Liver (tissue), 9 donors: ENCODE data around the gene PGAM2. TPM values are rescaled to one million over a fixed set of nuclear protein-coding genes. Genes with fewer than 3 reads are reported as not detected.
"Not testable (repeated sequence)": the region's sequence is repeated elsewhere in the genome, so short reads cannot be mapped to it uniquely, and the experiment has no call there.

ENCODE experiments used
- DNase-seq: peaks from one replicate; pipeline ENCODE4 v3.0.0-alpha.2; 2017; ENCODE audit warnings: low spot score
- H3K27ac ChIP-seq, 2 donors: one replicate each; pipeline ENCODE4 v1.7.0; 2013; ENCODE audit warnings: inconsistent platforms in 2 of 2, low read length in 2 of 2, control low read depth in 1 of 2, low read depth in 1 of 2, mild to moderate bottlenecking in 1 of 2
- H3K27me3 ChIP-seq, 4 donors: one replicate each; pipeline versions ENCODE4 v1.6.1 to v1.7.0; 2013; ENCODE audit warnings: low read length in 3 of 4, inconsistent platforms in 1 of 4, mild to moderate bottlenecking in 1 of 4, moderate library complexity in 1 of 4; ENCODE audit not compliant: control insufficient read depth in 4 of 4, insufficient read depth in 4 of 4
- H3K36me3 ChIP-seq, 4 donors: one replicate each; pipeline versions ENCODE4 v1.6.1 to v1.7.0; 2013; ENCODE audit warnings: low read length in 3 of 4, mild to moderate bottlenecking in 3 of 4, low read depth in 1 of 4, moderate library complexity in 1 of 4; ENCODE audit not compliant: control insufficient read depth in 4 of 4, insufficient read depth in 3 of 4
- H3K4me1 ChIP-seq, 4 donors: one replicate each; pipeline versions ENCODE4 v1.6.1 to v1.7.0; 2013; ENCODE audit warnings: low read length in 3 of 4, mild to moderate bottlenecking in 3 of 4, moderate library complexity in 1 of 4; ENCODE audit not compliant: control insufficient read depth in 4 of 4, insufficient read depth in 4 of 4
- H3K4me3 ChIP-seq, 3 donors: one replicate each; pipeline versions ENCODE4 v1.6.1 to v1.7.0; 2013; ENCODE audit warnings: low read length in 3 of 3, control low read depth in 1 of 3, low read depth in 1 of 3, mild to moderate bottlenecking in 1 of 3
- H3K9ac ChIP-seq, 2 donors: one replicate each; pipeline ENCODE4 v1.7.0; 2013; ENCODE audit warnings: low read length in 2 of 2, mild to moderate bottlenecking in 2 of 2, moderate library complexity in 2 of 2, control low read depth in 1 of 2, low read depth in 1 of 2
- H3K9me3 ChIP-seq, 4 donors: one replicate each; pipeline versions ENCODE4 v1.6.1 to v1.7.0; 2013; ENCODE audit warnings: low read length in 3 of 4; ENCODE audit not compliant: control insufficient read depth in 4 of 4
- WGBS: extraction: QIAGEN DNeasy Blood & Tissue Kit; methylation state at CpG from one replicate; pipeline ENCODE4 v1.1.7; 2013; 5-methylcytosine and 5-hydroxymethylcytosine counted together
- polyA plus RNA-seq, 2 donors: library from polyadenylated mRNA; stranded (reverse) in 1 of 2; unstranded in 1 of 2; fragments of 200-250 nt in 1 of 2; fragments of >200 nt in 1 of 2; fragmentation: Nextera tagmentation in 1 of 2; extraction: Ambion mirVana in 1 of 2; gene quantifications; one replicate each; pipeline versions ENCODE4 v1.2.1 to v1.2.3, GENCODE V29; 2013 to 2015
- total RNA-seq, 2 donors: library from RNA; depleted of rRNA; stranded (reverse); fragments of >200 nt; gene quantifications; one replicate each; pipeline ENCODE4 v1.2.3, GENCODE V29; 2014
- donor health status: healthy.
- donor health status: healthy.
- donor health status: healthy.
- donor health status: healthy.
- donor health status: healthy.

The PGAM2 gene
- total and polyA plus RNA-seq, 4 donors: 0.13 to 2.3 (median 0.49) TPM

DNA sequence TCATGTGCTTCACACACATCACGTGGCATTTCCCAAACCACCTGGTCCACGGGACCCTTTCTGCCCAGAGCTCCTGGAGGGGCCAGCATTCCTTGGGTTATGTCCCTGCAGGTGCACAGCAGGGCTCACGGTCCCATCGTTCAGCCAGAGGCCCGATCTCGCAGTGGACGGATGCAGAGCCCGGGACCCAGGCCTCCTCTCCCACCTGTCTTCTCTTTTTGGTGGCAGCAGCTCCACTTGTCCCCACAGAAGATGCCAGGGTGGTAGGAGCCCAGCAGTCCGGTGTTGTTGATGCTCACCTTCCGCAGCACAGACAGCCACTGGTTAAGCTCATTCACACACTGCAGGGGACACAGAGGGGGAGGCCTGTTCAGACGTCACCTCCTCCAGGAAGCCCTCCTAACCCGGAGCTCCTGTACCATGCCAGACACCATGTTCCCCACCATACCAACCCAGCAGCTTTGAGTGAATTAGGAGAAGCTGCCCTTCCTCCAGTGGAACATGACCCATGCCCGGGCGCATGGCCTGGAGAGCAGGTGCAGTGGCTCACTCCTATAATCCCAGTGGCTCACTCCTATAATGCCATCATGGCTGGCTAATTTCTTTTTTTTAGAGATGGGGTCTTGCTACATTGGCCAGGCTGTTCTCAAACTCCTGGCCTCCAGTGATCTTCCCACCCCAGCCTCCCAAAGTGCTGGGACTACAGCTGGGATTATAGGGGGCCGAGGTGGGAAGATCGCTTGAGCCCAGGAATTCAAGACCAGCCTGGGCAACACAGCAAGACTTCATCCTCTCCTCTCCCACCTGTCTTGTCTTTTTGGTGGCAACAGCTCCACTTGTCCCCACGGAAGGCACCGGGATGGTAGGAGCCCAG is 31.2 kb downstream of the PGAM2 start:
- not testable (repeated sequence) for H3K9me3 ChIP-seq, H3K27ac ChIP-seq, H3K4me1 ChIP-seq, H3K9ac ChIP-seq, DNase-seq, H3K4me3 ChIP-seq, H3K27me3 ChIP-seq, H3K36me3 ChIP-seq
- 96% methylated on average over 17 of the region's 18 CpGs for WGBS

- H3K4me3 ChIP-seq: not testable (repeated sequence)
Observed at GRCh38 chr7:44032031-44032430, 33.3 kb downstream of the PGAM2 start.

DNA sequence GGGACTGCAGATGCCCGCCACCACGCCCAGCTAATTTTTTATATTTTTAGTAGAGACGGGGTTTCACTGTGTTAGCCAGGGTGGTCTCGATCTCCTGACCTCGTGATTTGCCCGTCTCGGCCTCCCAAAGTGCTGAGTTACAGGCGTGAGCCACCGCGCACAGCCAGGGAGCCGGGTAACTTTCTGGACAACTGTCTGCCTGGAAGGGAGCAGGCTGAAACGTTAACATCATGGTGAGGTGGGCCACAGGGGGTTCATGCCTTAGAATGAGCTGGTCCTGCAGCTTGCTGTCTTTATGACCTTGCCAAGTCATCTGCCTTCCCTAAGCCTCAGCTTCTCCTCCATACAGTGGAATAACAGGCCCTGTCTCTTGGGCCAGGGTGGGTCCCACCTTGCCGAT is 34.0 kb downstream of the PGAM2 start:
- H3K9ac ChIP-seq, H3K4me1 ChIP-seq, H3K27me3 ChIP-seq, H3K9me3 ChIP-seq, DNase-seq, H3K36me3 ChIP-seq, H3K4me3 ChIP-seq, H3K27ac ChIP-seq: not testable (repeated sequence)
- 94% methylated on average over 12 of the region's 13 CpGs for WGBS

More at GRCh38 chr7:44032031-44032430, 33.3 kb downstream of the PGAM2 start:
- H3K9ac ChIP-seq, H3K4me1 ChIP-seq, H3K9me3 ChIP-seq, H3K36me3 ChIP-seq, DNase-seq, H3K27ac ChIP-seq, H3K27me3 ChIP-seq: not testable (repeated sequence)
- 92% methylated on average over 6 of the region's 6 CpGs for WGBS

GRCh38 chr7:44030029-44030428 is 35.3 kb downstream of the PGAM2 start:
- not testable (repeated sequence) for H3K4me1 ChIP-seq, H3K9ac ChIP-seq, DNase-seq, H3K27me3 ChIP-seq, H3K4me3 ChIP-seq, H3K9me3 ChIP-seq, H3K27ac ChIP-seq, H3K36me3 ChIP-seq
- 93% methylated on average over 4 of the region's 5 CpGs for WGBS

DNA sequence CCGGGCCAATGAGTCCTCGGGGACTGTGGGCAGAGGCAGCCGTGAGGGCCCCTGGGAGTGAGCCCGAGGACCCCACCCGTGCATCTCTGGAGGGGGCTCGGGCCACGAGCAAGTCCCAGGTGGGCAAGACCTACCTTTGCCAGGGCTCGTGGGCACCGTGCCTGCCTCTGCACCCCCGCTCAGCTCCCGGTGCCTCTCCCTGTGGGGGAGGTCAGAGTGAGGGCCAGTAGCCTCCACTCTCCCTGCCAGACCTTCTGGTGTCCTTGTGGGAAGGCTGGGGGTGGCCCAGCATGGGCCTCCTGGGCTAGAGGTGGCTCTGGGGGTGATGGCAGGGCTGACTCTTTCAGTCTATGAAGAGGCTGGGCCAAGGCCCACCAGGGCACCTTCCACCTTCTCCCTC is 35.9 kb downstream of the PGAM2 start:
- H3K4me3 ChIP-seq, H3K9me3 ChIP-seq, H3K36me3 ChIP-seq, H3K9ac ChIP-seq, H3K27me3 ChIP-seq, H3K4me1 ChIP-seq, H3K27ac ChIP-seq, DNase-seq: not testable (repeated sequence)
- WGBS: 96% methylated on average over 6 of the region's 11 CpGs

DNA sequence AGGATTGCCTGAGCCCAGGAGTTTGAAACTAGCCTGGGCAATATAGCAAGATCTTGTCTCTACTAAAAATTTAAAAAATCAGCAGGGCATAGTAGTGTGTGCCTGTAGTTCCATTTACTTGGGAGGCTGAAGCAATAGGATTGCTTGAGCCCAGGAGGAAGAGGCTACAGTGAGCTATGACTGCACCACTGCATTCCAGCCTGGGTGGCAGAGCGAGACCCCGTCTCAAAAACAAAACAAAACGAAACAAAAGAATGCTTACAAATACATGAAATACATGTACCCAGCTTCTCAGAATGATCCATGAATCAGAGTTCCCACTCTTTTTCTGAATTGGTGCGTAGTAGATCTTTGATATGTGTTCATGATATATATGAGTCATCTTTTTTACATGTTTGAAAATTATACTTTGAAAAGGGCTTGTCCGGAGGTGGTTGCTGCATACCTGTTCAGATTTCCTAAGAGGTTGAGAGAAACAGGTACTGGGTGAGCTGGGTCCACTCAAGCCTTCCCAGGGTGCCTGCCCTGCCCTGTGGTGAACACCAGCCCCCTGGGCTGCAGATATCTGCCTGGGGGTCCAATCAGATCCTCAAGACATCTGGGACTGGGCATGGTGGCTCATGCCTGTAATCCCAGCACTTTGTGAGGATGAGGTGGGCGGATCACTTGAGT is 42.4 kb downstream of the PGAM2 start:
- not testable (repeated sequence) for H3K9me3 ChIP-seq, H3K36me3 ChIP-seq, DNase-seq, H3K4me3 ChIP-seq, H3K4me1 ChIP-seq, H3K27ac ChIP-seq, H3K9ac ChIP-seq, H3K27me3 ChIP-seq
- WGBS: 81% methylated on average over 6 of the region's 6 CpGs
